ENCODE data around the gene DENND1B.
"Not testable (repeated sequence)": the region's sequence is repeated elsewhere in the genome, so short reads cannot be mapped to it uniquely, and the experiment has no call there.

The DENND1B gene

GRCh38 chr1:197559655-197560054, 215.6 kb downstream of the DENND1B start:
- DNase-seq (ENCODE audit: low read depth, low spot score): no peak

GRCh38 chr1:197559244-197559643, 216.0 kb downstream of the DENND1B start:
- no peak for DNase-seq (ENCODE audit: low read depth, low spot score)

- peak; percentile 12 for DNase-seq (ENCODE audit: low read depth, low spot score)
These were observed 218.0 kb downstream of the DENND1B start for GRCh38 chr1:197557302-197557701.

- DNase-seq (ENCODE audit: low read depth, low spot score): no peak
These were observed 222.0 kb downstream of the DENND1B start for GRCh38 chr1:197553281-197553680.

GRCh38 chr1:197546989-197547388, 228.3 kb downstream of the DENND1B start:
- DNase-seq (ENCODE audit: low read depth, low spot score): no peak

GRCh38 chr1:197544553-197544952, 230.7 kb downstream of the DENND1B start:
- DNase-seq (ENCODE audit: low read depth, low spot score): no peak

GRCh38 chr1:197544130-197544529, 231.2 kb downstream of the DENND1B start:
- no peak for DNase-seq (ENCODE audit: low read depth, low spot score)

GRCh38 chr1:197541411-197541810, 233.9 kb downstream of the DENND1B start:
- DNase-seq (ENCODE audit: low read depth, low spot score): no peak

- peak; percentile 18 for DNase-seq (ENCODE audit: low read depth, low spot score)
These were observed 248.4 kb downstream of the DENND1B start for GRCh38 chr1:197526736-197527371.

- peak; percentile 64 for DNase-seq (ENCODE audit: low read depth, low spot score)
These were observed 254.1 kb downstream of the DENND1B start for GRCh38 chr1:197521118-197521739.

GRCh38 chr1:197519741-197520334, 255.4 kb downstream of the DENND1B start:
- DNase-seq (ENCODE audit: low read depth, low spot score): peak; percentile 32

- no peak for DNase-seq (ENCODE audit: low read depth, low spot score)
These were observed 259.9 kb downstream of the DENND1B start for GRCh38 chr1:197515421-197515820.

- DNase-seq (ENCODE audit: low read depth, low spot score): peak; percentile 10
These were observed 264.4 kb downstream of the DENND1B start for GRCh38 chr1:197510691-197511378.

- DNase-seq (ENCODE audit: low read depth, low spot score): no peak
These were observed 278.6 kb downstream of the DENND1B start for GRCh38 chr1:197496722-197497121.

- DNase-seq (ENCODE audit: low read depth, low spot score): not testable (repeated sequence)
These were observed 283.8 kb downstream of the DENND1B start for GRCh38 chr1:197491505-197491904.

- DNase-seq (ENCODE audit: low read depth, low spot score): peak; percentile 55
These were observed 288.3 kb downstream of the DENND1B start for GRCh38 chr1:197486946-197487345.

- peak; percentile 15 for DNase-seq (ENCODE audit: low read depth, low spot score)
These were observed 289.5 kb downstream of the DENND1B start for GRCh38 chr1:197485790-197486189.

- DNase-seq (ENCODE audit: low read depth, low spot score): no peak
These were observed 294.2 kb downstream of the DENND1B start for GRCh38 chr1:197481101-197481500.

GRCh38 chr1:197480446-197480845, 294.8 kb downstream of the DENND1B start:
- DNase-seq (ENCODE audit: low read depth, low spot score): no peak

- no peak for DNase-seq (ENCODE audit: low read depth, low spot score)
These were observed 303.1 kb downstream of the DENND1B start for GRCh38 chr1:197472141-197472540.

- peak; percentile 35 for DNase-seq (ENCODE audit: low read depth, low spot score)
These were observed 303.9 kb downstream of the DENND1B start for GRCh38 chr1:197471248-197471985.

- no peak for DNase-seq (ENCODE audit: low read depth, low spot score)
These were observed 304.9 kb downstream of the DENND1B start for GRCh38 chr1:197470330-197470729.
